ENCODE results near the gene SUPT4H1.

Gene SUPT4H1

DNA sequence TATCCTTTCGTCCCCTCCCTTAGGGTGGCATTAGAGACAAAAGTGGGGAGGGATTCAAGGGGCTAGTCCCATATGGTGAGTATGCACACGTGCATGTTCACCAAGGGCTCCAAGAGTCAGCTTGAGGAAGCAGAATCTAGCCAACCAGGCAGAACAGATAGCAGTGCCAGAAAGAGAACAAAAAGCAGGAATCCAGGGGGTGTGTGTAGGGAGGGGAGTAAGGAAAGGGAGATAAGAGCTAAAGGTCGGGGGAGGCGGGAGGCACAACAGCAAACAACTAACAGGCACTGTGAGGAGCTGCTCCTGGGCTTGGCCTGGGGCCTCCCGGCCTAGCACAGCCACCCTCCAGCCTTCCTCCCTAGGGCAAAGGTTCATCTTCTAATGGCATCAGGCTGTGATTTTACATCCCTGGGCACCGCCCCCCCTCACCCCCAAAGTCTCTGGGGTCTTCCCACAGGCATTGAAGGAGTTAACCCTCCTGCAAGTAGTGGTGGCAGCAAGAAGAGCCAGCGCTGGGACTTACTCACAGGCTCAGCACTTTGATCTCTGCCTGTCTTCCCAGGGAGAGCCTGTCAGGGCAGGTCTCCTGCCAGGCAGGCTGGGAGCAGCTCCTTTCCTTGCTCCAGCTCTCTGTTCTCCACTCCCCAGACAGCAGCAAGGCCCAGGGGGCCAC is 12.4 kb upstream of the SUPT4H1 start:
- H3K4me3 ChIP-seq (ENCODE audit: low read depth, low read length), result no peak overlapping the region
- in situ Hi-C loops (cut with HindIII; ENCODE audit: low sequenced_read_pairs), result no loop called here
- DNase-seq (ENCODE audit: low read depth), result no peak
- TF ChIP-seq, protein P1, sequence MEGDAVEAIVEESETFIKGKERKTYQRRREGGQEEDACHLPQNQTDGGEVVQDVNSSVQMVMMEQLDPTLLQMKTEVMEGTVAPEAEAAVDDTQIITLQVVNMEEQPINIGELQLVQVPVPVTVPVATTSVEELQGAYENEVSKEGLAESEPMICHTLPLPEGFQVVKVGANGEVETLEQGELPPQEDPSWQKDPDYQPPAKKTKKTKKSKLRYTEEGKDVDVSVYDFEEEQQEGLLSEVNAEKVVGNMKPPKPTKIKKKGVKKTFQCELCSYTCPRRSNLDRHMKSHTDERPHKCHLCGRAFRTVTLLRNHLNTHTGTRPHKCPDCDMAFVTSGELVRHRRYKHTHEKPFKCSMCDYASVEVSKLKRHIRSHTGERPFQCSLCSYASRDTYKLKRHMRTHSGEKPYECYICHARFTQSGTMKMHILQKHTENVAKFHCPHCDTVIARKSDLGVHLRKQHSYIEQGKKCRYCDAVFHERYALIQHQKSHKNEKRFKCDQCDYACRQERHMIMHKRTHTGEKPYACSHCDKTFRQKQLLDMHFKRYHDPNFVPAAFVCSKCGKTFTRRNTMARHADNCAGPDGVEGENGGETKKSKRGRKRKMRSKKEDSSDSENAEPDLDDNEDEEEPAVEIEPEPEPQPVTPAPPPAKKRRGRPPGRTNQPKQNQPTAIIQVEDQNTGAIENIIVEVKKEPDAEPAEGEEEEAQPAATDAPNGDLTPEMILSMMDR (IDR thresholded peaks at IDR 0.05; ENCODE audit: low read depth, low read length, missing control alignments), result no peak

DNA sequence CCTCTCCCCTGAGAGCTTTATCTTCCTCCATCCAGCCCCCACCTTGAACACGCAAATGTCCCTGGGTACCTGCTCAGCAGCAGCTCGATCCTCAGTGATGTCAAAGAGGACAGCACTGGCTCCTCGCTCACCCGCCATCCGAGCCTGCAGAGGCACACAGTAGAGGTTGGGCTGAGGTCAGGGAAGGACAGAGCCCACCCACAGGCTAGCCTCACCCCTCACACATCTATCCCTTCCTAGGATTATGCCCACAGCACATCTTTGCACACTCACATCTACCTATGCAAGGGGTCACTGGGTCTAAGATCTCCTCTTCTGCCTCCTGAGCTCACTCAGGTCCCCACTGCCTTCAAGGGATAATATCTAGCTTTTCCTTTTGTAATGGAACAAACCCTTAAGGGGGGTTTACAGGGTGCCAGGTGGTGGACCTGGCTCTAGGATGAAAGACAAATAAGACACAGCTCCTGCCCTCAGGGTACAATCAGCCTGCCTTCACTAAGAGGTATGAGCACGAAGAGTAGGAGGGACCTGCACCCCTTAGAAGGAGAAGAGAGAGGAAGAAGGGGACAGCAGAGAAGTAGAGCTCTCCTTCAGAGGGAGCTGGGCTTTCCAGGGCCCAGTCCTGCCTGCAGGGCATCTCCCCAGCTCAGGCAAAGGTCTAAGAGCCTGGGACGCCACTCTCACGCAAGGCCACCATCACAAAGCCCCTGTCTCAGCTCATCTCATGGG is 11.6 kb upstream of the SUPT4H1 start:
- in situ Hi-C loops (cut with HindIII; ENCODE audit: low sequenced_read_pairs), result no loop called here
- no peak for DNase-seq (ENCODE audit: low read depth)
- no peak overlapping the region for H3K4me3 ChIP-seq (ENCODE audit: low read depth, low read length)
- TF ChIP-seq, protein P1 (IDR thresholded peaks at IDR 0.05; ENCODE audit: low read depth, low read length, missing control alignments), result no peak

DNA sequence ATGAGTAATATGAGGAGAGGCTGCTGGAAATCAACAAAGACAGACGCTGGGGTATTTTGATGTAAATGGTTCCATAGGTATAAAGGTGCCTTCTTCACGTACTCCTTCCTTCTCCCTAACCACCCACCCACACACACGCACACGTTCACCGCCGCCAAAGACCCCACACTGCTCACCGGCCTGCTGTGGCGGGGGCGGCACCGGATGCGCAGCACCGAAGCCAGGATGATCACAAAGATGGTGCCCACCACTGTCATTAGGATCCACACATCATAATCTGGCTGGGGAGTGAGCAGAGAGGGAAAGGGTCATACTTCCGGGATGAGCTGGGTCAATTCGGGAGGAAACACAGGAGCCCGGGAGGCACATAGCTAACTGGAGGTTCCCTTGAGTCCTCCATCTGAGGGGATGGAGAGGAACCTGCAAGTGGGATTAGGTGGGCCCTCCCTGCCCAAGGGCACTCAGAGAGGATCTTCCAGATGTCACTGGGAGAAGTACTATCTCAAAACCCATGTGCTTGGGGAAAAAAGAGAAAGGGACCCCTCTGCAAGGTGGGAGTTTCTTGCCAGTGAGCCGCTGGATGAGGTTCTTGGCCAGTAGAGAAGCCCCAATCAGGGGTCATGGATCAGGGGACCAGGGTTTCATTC is 10.5 kb upstream of the SUPT4H1 start:
- H3K4me3 ChIP-seq (ENCODE audit: low read depth, low read length), result no peak overlapping the region
- in situ Hi-C loops (cut with HindIII; ENCODE audit: low sequenced_read_pairs), result no loop called here
- no peak for DNase-seq (ENCODE audit: low read depth)

DNA sequence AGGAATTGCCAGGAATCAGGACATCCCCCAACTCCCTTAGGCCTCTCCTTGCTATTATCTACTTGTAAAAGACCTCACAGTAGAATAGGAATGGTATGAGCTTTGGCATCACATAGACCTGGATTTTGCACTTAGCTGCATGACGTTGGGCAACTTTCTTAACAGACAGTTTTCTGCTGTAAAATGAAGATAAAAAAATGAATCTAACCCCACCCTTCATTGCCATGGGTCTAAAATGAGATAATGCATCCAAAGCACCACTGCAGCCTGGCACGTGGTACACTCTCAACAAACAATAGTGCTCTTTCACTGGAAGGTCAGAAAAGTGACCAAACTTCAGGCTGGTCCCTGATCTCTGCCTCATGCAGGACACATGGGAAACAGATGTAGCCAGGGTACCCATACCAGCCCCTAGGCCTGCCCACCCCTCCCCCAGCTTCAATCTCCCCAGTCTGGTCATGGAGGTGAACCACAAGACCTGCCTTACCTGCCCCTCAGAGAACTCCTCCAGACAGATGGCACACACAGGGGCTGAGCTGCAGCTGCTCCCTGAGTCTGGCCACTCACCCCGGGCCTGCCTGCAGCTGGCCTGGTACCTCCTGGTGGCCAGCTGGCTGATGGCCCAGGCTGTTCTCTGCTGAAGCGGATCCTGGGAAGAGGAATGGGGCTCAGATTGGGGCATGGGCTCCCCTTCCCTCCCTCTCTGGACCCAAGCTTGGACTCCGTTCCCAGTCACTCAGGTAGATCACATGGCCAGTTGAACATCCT is 8.5 kb upstream of the SUPT4H1 start:
- TF ChIP-seq, protein P1 (IDR thresholded peaks at IDR 0.05; ENCODE audit: low read depth, low read length, missing control alignments), result no peak
- DNase-seq (ENCODE audit: low read depth), result no peak
- H3K4me3 ChIP-seq (ENCODE audit: low read depth, low read length), result no peak overlapping the region
- in situ Hi-C loops (cut with HindIII; ENCODE audit: low sequenced_read_pairs), result no loop called here

More for the DNA sequence above, 10.5 kb upstream of the SUPT4H1 start:
- TF ChIP-seq, protein P1 (IDR thresholded peaks at IDR 0.05; ENCODE audit: low read depth, low read length, missing control alignments), result no peak

DNA sequence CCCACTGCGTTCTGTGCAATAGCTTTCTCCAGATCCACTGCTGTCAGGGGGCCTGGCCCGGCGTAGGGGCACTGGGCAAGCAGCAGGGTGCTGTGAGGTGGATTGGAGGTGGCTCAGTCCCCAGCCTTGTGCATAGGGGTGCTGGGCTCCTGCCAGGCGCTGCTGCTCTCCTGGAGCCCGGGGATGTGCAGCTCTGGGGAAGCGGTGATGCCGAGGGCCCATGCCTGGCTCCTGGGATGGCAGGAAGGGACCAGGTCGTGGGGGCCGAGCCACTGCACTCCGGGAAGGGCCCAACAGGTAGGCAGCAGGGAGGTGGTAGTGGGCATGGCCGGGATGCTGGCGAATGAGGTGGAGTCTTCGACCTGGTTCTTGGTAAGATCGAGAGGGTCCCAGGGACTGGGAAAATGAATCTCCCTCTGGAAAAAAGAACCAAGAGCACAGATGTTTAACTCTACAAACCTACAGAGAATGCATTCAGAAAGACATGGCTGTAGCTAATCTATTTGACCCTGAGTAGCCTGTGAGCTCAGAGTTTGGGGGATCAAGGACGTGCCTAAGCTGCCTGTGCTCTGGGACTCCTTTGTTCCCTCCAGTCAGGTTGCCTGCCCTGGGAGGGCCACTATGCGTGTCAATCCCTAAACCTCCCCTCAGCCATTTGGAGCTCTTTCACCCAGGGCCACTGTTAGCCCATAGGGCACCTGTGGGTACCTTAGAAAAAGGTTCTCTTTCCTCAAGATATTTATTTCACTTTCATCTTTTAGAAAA is 6.6 kb upstream of the SUPT4H1 start:
- TF ChIP-seq, protein P1 (IDR thresholded peaks at IDR 0.05; ENCODE audit: low read depth, low read length, missing control alignments), result no peak
- no peak overlapping the region for H3K4me3 ChIP-seq (ENCODE audit: low read depth, low read length)
- DNase-seq (ENCODE audit: low read depth), result no peak
- in situ Hi-C loops (cut with HindIII; ENCODE audit: low sequenced_read_pairs), result no loop called here

Measured in astrocyte of the cerebellum (primary cell).